ENCODE results near the gene ANLN. TPM values are rescaled to one million over a fixed set of nuclear protein-coding genes. Genes with fewer than 3 reads are reported as not detected.

The ANLN gene
- total RNA-seq, 6 donors from 2014 or later, result 2.5 to 5.8 (median 5.1) TPM

DNA sequence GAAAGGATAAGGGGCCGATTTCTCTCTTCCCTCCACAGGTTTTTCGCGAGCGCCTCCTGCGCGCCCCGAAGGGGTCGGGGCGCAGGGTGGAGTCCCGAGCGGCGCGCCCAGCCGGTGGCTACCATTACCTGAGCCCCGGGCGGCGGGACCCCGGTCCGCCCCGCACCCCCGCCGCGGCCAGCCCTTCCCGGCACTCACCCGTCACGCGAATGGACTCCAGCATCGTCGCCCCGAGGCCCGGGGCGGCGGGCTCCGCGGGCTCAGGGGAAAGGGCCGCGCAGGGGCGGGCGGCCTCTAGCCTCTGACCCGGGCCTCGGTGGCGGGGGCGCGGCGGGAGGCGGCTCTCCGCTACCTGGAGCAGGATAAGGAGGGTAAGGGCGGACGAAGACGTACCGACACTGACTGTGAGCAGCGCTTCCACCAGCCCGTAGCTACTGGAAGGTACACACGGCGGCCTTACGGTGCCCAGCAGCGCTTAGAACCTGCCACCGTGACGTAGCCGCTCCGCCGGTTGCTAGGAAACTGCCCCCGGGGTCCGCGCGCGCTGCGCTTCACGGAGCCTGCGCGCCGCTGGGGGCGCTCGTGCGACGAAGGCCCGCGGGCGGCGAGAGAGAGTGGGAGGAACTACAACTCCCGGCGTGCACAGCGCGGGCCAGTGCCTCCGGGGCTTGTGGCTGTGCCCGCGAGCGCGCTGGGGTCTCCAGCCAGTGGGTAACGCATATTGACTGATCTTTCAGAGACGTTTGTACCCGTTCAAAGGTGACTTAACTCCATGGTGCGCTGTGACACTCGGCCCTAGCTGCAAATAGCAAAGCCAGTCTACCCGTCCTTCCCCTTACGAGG is 22.7 kb upstream of the ANLN start:
- Histone ChIP-seq H3K27ac (peak overlapping the region; percentile 69 to 80 (median 76)), H3K36me3 (no peaks in the 10 kb centered on the region), H3K4me3 (peak overlapping the region; percentile 40 to 86 (median 70)), H3K27me3 (no peaks in the 10 kb centered on the region), H3K9me3 (no peaks in the 10 kb centered on the region), H3K4me1 (peaks cover 3 to 9% (median 6%) of the 10 kb centered on the region in 4 donors)
- ATAC-seq (ENCODE audit: low FRiP score in 2 of 2), result peak; percentile 97 to 100
- 0 to 2% methylated on average over 25 to 51 of the region's 96 CpGs for WGBS, 2 donors
- TF ChIP-seq POLR2AphosphoS5 (IDR thresholded peaks at IDR 0.05), result peak; percentile 18 to 65
- TF ChIP-seq EP300 (IDR thresholded peaks at IDR 0.05), result no peak
- TF ChIP-seq, protein P1, sequence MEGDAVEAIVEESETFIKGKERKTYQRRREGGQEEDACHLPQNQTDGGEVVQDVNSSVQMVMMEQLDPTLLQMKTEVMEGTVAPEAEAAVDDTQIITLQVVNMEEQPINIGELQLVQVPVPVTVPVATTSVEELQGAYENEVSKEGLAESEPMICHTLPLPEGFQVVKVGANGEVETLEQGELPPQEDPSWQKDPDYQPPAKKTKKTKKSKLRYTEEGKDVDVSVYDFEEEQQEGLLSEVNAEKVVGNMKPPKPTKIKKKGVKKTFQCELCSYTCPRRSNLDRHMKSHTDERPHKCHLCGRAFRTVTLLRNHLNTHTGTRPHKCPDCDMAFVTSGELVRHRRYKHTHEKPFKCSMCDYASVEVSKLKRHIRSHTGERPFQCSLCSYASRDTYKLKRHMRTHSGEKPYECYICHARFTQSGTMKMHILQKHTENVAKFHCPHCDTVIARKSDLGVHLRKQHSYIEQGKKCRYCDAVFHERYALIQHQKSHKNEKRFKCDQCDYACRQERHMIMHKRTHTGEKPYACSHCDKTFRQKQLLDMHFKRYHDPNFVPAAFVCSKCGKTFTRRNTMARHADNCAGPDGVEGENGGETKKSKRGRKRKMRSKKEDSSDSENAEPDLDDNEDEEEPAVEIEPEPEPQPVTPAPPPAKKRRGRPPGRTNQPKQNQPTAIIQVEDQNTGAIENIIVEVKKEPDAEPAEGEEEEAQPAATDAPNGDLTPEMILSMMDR (IDR thresholded peaks at IDR 0.05), result peak; percentile 89 to 97 (median 94)
- peak in 2 of 4 donors; percentile 60 to 65 for TF ChIP-seq POLR2A (IDR thresholded peaks at IDR 0.05)
- peak; percentile 93 to 98 for DNase-seq

DNA sequence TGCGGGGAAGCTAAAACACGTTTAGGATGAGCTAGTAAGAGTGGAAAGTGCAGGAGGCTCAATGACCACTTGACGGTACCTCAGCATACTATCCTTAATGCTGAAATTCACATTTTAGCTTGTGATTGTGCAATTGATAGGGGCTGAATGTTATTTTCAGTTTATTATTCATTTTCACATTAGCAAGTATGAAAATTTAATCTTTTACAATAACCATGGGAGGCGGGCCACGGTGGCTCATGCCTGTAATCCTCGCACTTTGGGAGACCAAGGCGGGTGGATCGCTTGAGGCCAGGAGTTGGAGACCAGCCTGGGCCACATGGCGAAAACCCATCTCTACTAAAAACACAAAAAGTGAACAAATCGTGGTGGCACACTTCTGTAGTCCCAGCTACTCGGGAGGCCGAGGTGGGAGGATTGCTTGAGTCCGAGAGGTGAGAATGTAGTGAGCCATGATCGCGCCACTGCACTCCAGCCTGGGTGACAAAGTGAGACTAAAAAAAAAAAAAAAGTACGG is 22.0 kb upstream of the ANLN start:
- Histone ChIP-seq H3K27ac (peak overlapping the region in 3 of 4 donors; percentile 69 to 80 (median 74)), H3K4me3 (peak overlapping the region; percentile 40 to 86 (median 70)), H3K4me1 (peaks cover 3 to 9% (median 6%) of the 10 kb centered on the region in 4 donors), H3K27me3 (no peaks in the 10 kb centered on the region), H3K9me3 (no peaks in the 10 kb centered on the region), H3K36me3 (no peaks in the 10 kb centered on the region)
- DNase-seq (peak in 1 of 2 donors; percentile 3), ATAC-seq (ENCODE audit: low FRiP score in 2 of 2) (peak in 1 of 2 donors; percentile 69)
- TF ChIP-seq, protein P1 (IDR thresholded peaks at IDR 0.05), result no peak
- TF ChIP-seq POLR2A (IDR thresholded peaks at IDR 0.05) (no peak), POLR2AphosphoS5 (IDR thresholded peaks at IDR 0.05) (no peak), EP300 (IDR thresholded peaks at IDR 0.05) (no peak)
- WGBS, 2 donors, result 68 to 71% methylated on average over 16 of the region's 16 CpGs

GRCh38 chr7:36368496-36368895 is 21.2 kb upstream of the ANLN start:
- ATAC-seq (ENCODE audit: low FRiP score in 2 of 2) (no peak), DNase-seq (no peak)
- TF ChIP-seq POLR2A (IDR thresholded peaks at IDR 0.05), result no peak
- TF ChIP-seq EP300 (IDR thresholded peaks at IDR 0.05), result no peak
- no peak for TF ChIP-seq POLR2AphosphoS5 (IDR thresholded peaks at IDR 0.05)
- TF ChIP-seq, protein P1 (IDR thresholded peaks at IDR 0.05), result no peak
- Histone ChIP-seq H3K27me3 (no peaks in the 10 kb centered on the region), H3K4me3 (no peak overlapping the region), H3K36me3 (no peaks in the 10 kb centered on the region), H3K4me1 (peaks cover 3 to 9% (median 6%) of the 10 kb centered on the region in 4 donors), H3K9me3 (no peaks in the 10 kb centered on the region), H3K27ac (no peak overlapping the region)
- WGBS, 2 donors, result 75 to 77% methylated on average over 3 of the region's 3 CpGs

- Histone ChIP-seq H3K4me3 (no peak overlapping the region), H3K9me3 (no peaks in the 10 kb centered on the region), H3K36me3 (no peaks in the 10 kb centered on the region), H3K27me3 (no peaks in the 10 kb centered on the region), H3K4me1 (peaks cover 3 to 9% (median 6%) of the 10 kb centered on the region in 4 donors), H3K27ac (no peak overlapping the region)
- ATAC-seq (ENCODE audit: low FRiP score in 2 of 2) (no peak), DNase-seq (no peak)
- 93 to 97% methylated on average over 1 of the region's 1 CpG for WGBS, 2 donors
- TF ChIP-seq EP300 (IDR thresholded peaks at IDR 0.05) (no peak), POLR2A (IDR thresholded peaks at IDR 0.05) (no peak), POLR2AphosphoS5 (IDR thresholded peaks at IDR 0.05) (no peak)
- TF ChIP-seq, protein P1 (IDR thresholded peaks at IDR 0.05), result no peak
Observed at GRCh38 chr7:36369171-36369570, 20.5 kb upstream of the ANLN start.
